Measurements from ENCODE around the gene SMC3.

DNA sequence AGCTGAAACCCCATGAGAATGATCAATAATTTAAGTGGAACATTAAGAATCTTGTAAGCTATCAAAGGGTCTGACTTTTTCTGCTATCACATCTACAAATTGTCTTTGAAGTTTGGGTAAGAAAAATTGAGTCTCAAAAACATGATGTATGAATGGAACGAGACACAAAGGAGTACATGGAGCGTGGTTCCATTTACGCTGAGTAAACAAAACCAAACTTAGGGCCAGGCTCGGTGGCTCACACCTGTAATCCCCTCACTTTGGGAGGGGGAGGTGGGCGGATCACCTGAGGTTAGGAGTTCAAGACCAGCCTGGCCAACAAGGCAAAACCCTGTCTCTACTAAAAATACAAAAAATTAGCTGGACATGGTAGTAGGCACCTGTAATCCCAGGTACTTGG lies 24.3 kb downstream of the SMC3 start:
- TF ChIP-seq, protein P1, sequence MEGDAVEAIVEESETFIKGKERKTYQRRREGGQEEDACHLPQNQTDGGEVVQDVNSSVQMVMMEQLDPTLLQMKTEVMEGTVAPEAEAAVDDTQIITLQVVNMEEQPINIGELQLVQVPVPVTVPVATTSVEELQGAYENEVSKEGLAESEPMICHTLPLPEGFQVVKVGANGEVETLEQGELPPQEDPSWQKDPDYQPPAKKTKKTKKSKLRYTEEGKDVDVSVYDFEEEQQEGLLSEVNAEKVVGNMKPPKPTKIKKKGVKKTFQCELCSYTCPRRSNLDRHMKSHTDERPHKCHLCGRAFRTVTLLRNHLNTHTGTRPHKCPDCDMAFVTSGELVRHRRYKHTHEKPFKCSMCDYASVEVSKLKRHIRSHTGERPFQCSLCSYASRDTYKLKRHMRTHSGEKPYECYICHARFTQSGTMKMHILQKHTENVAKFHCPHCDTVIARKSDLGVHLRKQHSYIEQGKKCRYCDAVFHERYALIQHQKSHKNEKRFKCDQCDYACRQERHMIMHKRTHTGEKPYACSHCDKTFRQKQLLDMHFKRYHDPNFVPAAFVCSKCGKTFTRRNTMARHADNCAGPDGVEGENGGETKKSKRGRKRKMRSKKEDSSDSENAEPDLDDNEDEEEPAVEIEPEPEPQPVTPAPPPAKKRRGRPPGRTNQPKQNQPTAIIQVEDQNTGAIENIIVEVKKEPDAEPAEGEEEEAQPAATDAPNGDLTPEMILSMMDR (conservative IDR thresholded peaks at IDR 0.05; ENCODE audit: low read depth in 2 of 2), result no peak
- no peak for TF ChIP-seq EZH2phosphoT487 (IDR thresholded peaks at IDR 0.05; ENCODE audit: unreplicated experiment)
- no peak for TF ChIP-seq EZH2 (IDR thresholded peaks at IDR 0.05; ENCODE audit: low read depth, unreplicated experiment)
- no peak for TF ChIP-seq JUNB (IDR thresholded peaks at IDR 0.05; ENCODE audit: unreplicated experiment)
- TF ChIP-seq, protein P2, sequence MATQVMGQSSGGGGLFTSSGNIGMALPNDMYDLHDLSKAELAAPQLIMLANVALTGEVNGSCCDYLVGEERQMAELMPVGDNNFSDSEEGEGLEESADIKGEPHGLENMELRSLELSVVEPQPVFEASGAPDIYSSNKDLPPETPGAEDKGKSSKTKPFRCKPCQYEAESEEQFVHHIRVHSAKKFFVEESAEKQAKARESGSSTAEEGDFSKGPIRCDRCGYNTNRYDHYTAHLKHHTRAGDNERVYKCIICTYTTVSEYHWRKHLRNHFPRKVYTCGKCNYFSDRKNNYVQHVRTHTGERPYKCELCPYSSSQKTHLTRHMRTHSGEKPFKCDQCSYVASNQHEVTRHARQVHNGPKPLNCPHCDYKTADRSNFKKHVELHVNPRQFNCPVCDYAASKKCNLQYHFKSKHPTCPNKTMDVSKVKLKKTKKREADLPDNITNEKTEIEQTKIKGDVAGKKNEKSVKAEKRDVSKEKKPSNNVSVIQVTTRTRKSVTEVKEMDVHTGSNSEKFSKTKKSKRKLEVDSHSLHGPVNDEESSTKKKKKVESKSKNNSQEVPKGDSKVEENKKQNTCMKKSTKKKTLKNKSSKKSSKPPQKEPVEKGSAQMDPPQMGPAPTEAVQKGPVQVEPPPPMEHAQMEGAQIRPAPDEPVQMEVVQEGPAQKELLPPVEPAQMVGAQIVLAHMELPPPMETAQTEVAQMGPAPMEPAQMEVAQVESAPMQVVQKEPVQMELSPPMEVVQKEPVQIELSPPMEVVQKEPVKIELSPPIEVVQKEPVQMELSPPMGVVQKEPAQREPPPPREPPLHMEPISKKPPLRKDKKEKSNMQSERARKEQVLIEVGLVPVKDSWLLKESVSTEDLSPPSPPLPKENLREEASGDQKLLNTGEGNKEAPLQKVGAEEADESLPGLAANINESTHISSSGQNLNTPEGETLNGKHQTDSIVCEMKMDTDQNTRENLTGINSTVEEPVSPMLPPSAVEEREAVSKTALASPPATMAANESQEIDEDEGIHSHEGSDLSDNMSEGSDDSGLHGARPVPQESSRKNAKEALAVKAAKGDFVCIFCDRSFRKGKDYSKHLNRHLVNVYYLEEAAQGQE (IDR thresholded peaks at IDR 0.05; ENCODE audit: unreplicated experiment), result no peak

All from GM23338 (cell line).